SHP77 (cell line): Measurements from ENCODE around the gene BMP5.

ENCODE experiments used
- DNase-seq, 2 experiments: peaks; one replicate each; lab custom pipeline; 2025; lab: John Stamatoyannopoulos, UW

BMP5 gene

GRCh38 chr6:55811074-55811473 is 64.3 kb downstream of the BMP5 start:
- no peak for DNase-seq

GRCh38 chr6:55802259-55802658 is 73.1 kb downstream of the BMP5 start:
- DNase-seq: no peak

GRCh38 chr6:55798571-55798970 is 76.8 kb downstream of the BMP5 start:
- DNase-seq: no peak

GRCh38 chr6:55794136-55794812 is 81.1 kb downstream of the BMP5 start:
- no peak for DNase-seq

- DNase-seq: no peak
These were observed 90.1 kb downstream of the BMP5 start for GRCh38 chr6:55785273-55785672.

GRCh38 chr6:55782275-55782674 is 93.1 kb downstream of the BMP5 start:
- no peak for DNase-seq

GRCh38 chr6:55778705-55779104 is 96.7 kb downstream of the BMP5 start:
- no peak for DNase-seq

GRCh38 chr6:55777469-55777868 is 97.9 kb downstream of the BMP5 start:
- no peak for DNase-seq

- no peak for DNase-seq
These were observed 99.3 kb downstream of the BMP5 start for GRCh38 chr6:55776113-55776512.

GRCh38 chr6:55775029-55775318 is 100.4 kb downstream of the BMP5 start:
- no peak for DNase-seq

- no peak for DNase-seq
These were observed 100.9 kb downstream of the BMP5 start for GRCh38 chr6:55774286-55775028.

GRCh38 chr6:55773620-55774216 is 101.7 kb downstream of the BMP5 start:
- DNase-seq: no peak

- DNase-seq: no peak
These were observed 102.7 kb downstream of the BMP5 start for GRCh38 chr6:55772730-55773129.

GRCh38 chr6:55759536-55759935 is 115.9 kb downstream of the BMP5 start:
- no peak for DNase-seq

- peak in 1 of 2 experiments; percentile 31 for DNase-seq
These were observed 117.0 kb downstream of the BMP5 start for GRCh38 chr6:55758156-55758937.

GRCh38 chr6:55756531-55757031 is 118.8 kb downstream of the BMP5 start:
- DNase-seq: no peak

GRCh38 chr6:55748880-55749279 is 126.5 kb downstream of the BMP5 start:
- no peak for DNase-seq

GRCh38 chr6:55746473-55746872 is 128.9 kb downstream of the BMP5 start:
- DNase-seq: no peak

- DNase-seq: no peak
These were observed 141.1 kb downstream of the BMP5 start for GRCh38 chr6:55734256-55734655.

GRCh38 chr6:55729665-55730064 is 145.7 kb downstream of the BMP5 start:
- DNase-seq: no peak

GRCh38 chr6:55726144-55726543 is 149.2 kb downstream of the BMP5 start:
- no peak for DNase-seq

GRCh38 chr6:55714831-55715230 is 160.6 kb downstream of the BMP5 start:
- no peak for DNase-seq

- DNase-seq: no peak
These were observed 162.0 kb downstream of the BMP5 start for GRCh38 chr6:55713436-55713835.
